ENCODE results near the gene TRAPPC8.
"Not testable (repeated sequence)": the region's sequence is repeated elsewhere in the genome, so short reads cannot be mapped to it uniquely, and the experiment has no call there.

TRAPPC8 gene

GRCh38 chr18:31801078-31801477, 141.8 kb downstream of the TRAPPC8 start:
- DNase-seq (ENCODE audit: low read depth in 2 of 2, low spot score in 1 of 2): no peak

GRCh38 chr18:31799257-31799656, 143.7 kb downstream of the TRAPPC8 start:
- not testable (repeated sequence) for DNase-seq (ENCODE audit: low read depth in 2 of 2, low spot score in 1 of 2)

DNA sequence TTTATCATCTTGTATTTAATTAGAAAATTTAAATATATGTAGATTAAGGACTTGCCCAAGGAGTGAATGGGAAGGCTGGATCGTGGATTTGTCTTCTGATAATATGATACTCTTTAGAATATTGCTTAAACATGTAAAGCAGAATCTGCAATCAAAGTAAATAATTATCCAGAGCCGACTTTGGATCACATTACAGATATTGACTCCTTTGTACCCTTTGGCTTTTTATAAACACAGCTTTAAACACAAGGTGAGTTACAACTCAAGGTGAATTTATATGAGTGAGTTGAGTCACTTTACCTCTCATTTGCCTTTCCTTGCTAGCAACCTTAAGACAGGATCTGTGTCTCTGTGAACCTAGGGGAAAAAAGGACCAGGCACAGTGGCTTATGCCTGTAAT, 144.5 kb downstream of the TRAPPC8 start:
- DNase-seq (ENCODE audit: low read depth in 2 of 2, low spot score in 1 of 2): no peak

- no peak for DNase-seq (ENCODE audit: low read depth in 2 of 2, low spot score in 1 of 2)
Observed at GRCh38 chr18:31795747-31796146, 147.2 kb downstream of the TRAPPC8 start.

- no peak for DNase-seq (ENCODE audit: low read depth in 2 of 2, low spot score in 1 of 2)
Observed at GRCh38 chr18:31793531-31793930, 149.4 kb downstream of the TRAPPC8 start.

- no peak for DNase-seq (ENCODE audit: low read depth in 2 of 2, low spot score in 1 of 2)
Observed at GRCh38 chr18:31792580-31792911, 150.4 kb downstream of the TRAPPC8 start.

GRCh38 chr18:31791817-31792579, 150.9 kb downstream of the TRAPPC8 start:
- no peak for DNase-seq (ENCODE audit: low read depth in 2 of 2, low spot score in 1 of 2)

- DNase-seq (ENCODE audit: low read depth in 2 of 2, low spot score in 1 of 2): no peak
Observed at GRCh38 chr18:31789409-31789808, 153.5 kb downstream of the TRAPPC8 start.

DNA sequence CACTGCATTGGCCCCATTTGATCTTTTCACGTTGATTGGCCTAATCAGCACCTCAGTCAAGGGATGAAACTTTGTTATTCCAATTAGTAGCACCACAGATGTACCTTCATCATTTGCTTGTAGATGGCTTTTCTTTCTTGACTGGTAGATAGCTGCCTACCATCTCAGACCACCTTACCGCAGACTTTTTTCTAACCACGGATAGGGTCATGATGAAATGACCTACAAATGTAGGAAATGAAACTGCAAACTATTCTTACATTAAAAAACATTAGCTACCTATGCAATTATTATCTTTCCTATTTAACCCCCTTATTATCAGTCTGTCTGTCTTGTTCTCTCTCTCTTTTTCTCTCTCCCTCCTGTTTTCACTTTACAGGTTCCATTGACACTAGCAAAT, 159.9 kb downstream of the TRAPPC8 start:
- DNase-seq (ENCODE audit: low read depth in 2 of 2, low spot score in 1 of 2): no peak
